HG03520 (cell line): ENCODE measurements around the gene RECQL5.
"Not testable (repeated sequence)": the region's sequence is repeated elsewhere in the genome, so short reads cannot be mapped to it uniquely, and the experiment has no call there.

Experiments
- ATAC-seq: cut with Tn5 transposase; IDR thresholded peaks from one replicate; pipeline ENCODE4 v1.9.1; 2021; ENCODE audit warnings: mild to moderate bottlenecking, moderate library complexity; ENCODE audit not compliant: unreplicated experiment

Gene RECQL5

DNA sequence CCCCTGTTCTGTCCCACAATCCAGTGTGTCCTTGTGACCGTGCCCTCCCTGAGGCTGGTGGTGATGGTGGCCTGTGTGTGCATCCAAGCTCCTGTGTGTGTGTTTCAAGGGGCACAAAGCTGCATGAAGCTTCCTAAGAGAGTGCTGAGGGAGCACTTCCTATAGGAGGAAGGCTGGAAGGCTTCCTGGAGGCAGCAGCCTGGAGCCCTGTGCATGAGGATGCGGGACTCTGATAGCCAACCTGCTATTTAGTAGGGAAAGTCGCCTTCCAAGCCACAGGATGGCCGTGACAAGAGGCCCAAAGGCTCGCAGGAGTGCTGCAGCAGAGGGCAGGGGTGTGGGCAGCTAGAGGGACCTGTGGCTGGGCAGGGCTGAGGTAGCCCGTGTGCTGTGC, 71.0 kb downstream of the RECQL5 start:
- ATAC-seq, result no peak

GRCh38 chr17:75595284-75595919, 71.6 kb downstream of the RECQL5 start:
- no peak for ATAC-seq

DNA sequence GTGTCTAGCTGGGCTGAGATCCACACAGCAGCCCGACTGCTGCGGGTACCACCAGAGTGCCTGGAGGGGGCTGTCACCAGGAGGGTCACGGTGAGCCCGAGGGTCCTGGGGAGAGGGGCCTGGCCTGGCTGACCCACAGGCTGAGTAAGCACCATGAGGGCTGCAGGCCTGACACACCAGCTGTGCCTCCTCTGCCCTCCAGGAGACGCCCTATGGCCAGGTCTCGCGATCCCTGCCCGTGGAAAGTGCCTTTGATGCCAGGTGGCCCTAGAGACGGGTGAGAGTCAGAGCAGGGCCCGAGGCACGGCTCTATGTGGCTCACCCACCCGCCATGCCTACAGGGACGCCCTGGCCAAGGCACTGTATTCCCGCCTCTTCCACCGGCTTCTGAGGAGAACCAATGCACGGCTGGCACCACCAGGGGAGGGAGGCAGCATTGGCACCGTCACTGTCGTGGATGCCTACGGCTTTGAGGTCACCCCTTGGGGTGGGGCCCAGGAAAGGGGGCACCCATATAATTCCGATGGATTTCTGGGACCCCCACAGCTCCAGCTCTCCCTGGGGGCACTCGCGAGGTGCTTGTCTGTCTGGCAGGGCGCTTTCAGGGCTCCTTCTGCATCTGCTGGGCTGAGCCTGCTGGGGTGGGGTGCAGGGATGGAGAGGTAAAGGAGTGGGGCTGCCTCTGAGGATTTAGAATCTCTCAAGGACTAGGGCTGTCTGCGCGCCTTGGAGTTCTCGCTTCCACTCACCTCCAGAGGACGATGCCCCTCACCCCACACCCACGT, 72.3 kb downstream of the RECQL5 start:
- no peak for ATAC-seq

DNA sequence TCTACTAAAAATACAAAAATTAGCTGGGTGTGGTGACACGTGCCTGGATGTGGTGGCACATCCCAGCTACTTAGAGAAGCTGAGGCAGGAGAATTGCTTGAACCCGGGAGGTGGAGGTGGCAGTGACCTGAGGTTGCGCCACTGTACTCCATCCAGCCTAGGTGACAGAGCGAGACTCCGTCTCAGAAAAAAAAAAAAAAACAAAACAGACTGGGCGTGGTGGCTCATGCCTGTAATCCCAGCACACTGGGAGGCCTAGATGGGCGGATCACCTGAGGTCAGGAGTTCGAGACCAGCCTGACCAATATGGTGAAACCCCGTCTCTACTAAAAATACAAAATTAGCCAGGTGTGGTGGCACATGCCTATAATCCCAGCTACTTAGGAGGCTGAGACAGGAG, 73.5 kb downstream of the RECQL5 start:
- not testable (repeated sequence) for ATAC-seq

- no peak for ATAC-seq
Observed at GRCh38 chr17:75592348-75593020, 74.5 kb downstream of the RECQL5 start.

GRCh38 chr17:75591722-75592302, 75.1 kb downstream of the RECQL5 start:
- no peak for ATAC-seq

GRCh38 chr17:75590849-75591721, 75.9 kb downstream of the RECQL5 start:
- no peak for ATAC-seq

GRCh38 chr17:75590314-75590761, 76.6 kb downstream of the RECQL5 start:
- ATAC-seq, result no peak

GRCh38 chr17:75589919-75590303, 77.0 kb downstream of the RECQL5 start:
- no peak for ATAC-seq

DNA sequence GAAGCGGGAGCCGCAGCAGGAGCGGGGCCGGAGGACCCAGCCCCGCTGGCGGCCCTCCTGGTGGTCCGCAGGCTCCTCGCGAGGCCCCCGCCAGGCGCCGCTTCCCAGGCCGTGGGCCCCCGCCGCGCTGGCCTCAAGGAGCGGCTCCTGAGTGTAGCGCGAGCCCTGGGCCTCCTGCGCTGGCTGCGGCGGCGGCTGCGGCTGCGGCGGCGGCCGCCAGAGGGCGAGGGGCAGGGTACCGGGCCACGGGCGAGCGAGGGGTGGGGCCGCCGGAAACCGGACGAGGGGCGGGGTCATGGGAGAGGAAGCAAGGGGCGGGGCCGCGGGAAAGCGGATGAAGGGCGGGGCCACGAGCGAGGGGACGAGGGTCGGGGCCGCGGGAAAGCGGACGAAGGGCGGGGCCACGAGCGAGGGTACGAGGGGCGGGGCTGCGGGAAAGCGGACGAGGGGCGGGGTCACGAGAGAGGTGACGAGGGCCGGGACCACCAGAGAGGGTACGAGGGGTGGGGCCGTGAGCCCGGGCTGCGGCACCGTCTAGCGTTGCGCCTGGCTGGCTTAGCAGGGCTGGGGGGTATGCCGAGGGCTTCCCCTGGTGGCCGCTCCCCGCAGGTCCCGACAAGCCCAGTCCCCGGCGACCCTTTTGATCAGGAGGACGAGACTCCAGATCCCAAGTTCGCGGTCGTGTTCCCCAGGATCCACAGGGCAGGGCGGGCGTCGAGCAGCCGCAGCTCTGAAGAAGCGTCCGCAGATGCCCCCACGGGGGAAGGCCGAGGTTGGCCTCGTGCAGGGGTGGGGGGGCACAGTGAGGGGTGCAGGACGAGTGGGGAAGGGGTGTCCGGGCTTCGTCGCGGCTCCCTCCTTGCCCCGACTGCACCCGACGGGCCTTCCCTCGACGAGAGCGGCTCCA, 77.7 kb downstream of the RECQL5 start:
- ATAC-seq, result peak; percentile 71

- peak; percentile 11 for ATAC-seq
Observed at GRCh38 chr17:75588596-75589011, 78.3 kb downstream of the RECQL5 start.

DNA sequence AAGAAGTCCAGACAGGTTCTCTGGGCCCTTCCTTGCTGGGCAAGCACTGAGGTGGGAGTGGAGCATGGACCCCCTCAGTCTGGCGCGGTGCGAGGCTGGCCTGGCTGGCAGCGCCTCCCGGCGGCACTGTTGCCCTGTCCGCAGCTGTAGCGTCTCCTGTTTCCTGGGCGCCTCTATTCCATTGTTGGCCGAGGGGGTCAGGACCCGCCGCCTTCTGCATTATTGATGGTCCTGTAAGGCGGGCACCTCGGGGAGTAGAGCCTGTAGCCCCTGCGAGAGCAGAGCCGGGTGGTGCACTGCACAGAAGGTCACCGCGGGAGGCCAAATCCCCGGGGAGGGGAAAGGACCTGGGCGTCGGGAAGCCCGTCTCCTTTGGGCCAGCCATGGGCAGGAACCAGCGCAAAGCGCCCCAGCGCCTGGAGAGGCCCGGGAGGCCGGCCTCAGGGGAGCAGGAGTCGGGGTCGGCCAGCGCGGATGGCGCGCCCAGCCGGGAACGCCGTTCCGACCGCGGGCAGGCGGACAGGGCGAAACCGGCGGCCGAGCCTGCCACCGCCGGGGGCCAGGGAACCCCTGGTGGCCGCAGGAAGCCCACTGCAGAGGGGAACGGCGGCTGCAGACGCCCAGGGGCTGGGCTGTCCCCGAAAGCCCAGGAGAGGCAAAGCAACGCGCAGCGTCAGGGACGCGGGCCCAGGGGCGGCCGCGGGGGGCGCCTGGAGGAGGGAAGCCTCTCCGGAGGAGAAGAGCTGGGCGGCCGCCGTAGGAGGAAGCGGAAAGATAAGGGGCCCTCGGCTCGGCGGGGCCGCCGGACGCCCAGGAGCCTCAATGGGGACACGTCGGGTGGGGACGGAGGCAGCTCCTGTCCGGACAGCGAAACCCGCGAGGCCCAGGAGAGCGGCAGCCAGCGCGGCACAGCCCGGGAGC, 79.0 kb downstream of the RECQL5 start, which contains the start of gene MYO15B:
Gene MYO15B (plus strand): TSS at position 126 of the 921 bp plus-strand sequence. CDS start 258 bp downstream, at position 384.
- ATAC-seq, result no peak

DNA sequence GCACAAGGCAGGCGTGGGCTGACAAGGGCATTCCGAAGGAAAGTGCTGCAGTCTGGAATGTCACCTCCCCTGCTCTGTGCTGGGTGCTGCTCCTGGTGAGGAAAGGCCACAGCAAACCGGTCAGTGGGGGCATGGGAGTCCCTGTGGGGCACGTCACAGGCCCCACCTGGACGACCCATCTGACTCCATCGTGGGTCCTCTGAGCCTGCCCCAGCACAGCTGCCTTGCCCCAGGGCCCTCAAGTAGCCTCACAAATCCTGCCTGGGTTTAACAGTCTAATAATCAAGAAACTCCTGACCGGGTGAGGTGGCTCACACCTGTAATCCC, 82.1 kb downstream of the RECQL5 start:
- ATAC-seq, result no peak

- ATAC-seq, result not testable (repeated sequence)
Observed at GRCh38 chr17:75583197-75583596, 83.8 kb downstream of the RECQL5 start.

DNA sequence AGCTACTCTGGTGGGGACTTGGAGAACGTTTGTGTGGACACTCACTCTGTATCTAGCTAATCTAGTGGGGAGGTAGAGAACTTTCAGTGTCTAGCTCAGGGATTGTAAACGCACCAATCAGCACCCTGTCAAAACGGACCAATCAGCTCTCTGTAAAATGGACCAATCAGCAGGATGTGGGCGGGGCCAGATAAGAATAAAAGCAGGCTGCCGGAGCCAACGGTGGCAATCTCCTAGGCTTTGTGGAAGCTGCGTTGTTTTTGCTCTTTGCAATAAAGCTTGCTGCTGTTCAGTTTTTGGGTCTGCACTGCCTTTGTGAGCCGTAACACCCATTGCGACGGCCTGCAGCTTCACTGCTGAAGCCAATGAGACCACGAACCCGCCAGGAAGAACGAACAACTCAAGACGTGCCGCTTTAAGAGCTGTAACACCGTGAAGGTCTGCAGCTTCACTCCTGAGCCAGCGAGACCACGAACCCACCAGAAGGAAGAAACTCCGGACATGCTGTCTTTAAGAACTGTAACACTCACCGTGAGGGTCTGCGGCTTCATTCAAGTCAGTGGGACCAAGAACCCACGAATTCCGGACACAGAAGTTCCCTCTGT, 85.7 kb downstream of the RECQL5 start:
- not testable (repeated sequence) for ATAC-seq
